Measurements from ENCODE around the gene KCTD6.

GRCh38 chr3:58551636-58552180 is 59.8 kb downstream of the KCTD6 start:
- no peak for TF ChIP-seq RARB (CRISPR knock-in tag; IDR thresholded peaks at IDR 0.05)
- TF ChIP-seq ZC3H10 (CRISPR knock-in tag; IDR thresholded peaks at IDR 0.05) = no peak
- TF ChIP-seq ZFP3 (CRISPR knock-in tag; IDR thresholded peaks at IDR 0.05) = no peak
- TF ChIP-seq ESRRG (CRISPR knock-in tag; IDR thresholded peaks at IDR 0.05) = no peak
- no peak for TF ChIP-seq TOX (CRISPR knock-in tag; IDR thresholded peaks at IDR 0.05; ENCODE audit: borderline replicate concordance)
- no peak for TF ChIP-seq CSDC2 (CRISPR knock-in tag; IDR thresholded peaks at IDR 0.05)
- no peak for TF ChIP-seq POU6F1 (CRISPR knock-in tag; IDR thresholded peaks at IDR 0.05; ENCODE audit: borderline replicate concordance, low read depth)
- TF ChIP-seq, protein P1, sequence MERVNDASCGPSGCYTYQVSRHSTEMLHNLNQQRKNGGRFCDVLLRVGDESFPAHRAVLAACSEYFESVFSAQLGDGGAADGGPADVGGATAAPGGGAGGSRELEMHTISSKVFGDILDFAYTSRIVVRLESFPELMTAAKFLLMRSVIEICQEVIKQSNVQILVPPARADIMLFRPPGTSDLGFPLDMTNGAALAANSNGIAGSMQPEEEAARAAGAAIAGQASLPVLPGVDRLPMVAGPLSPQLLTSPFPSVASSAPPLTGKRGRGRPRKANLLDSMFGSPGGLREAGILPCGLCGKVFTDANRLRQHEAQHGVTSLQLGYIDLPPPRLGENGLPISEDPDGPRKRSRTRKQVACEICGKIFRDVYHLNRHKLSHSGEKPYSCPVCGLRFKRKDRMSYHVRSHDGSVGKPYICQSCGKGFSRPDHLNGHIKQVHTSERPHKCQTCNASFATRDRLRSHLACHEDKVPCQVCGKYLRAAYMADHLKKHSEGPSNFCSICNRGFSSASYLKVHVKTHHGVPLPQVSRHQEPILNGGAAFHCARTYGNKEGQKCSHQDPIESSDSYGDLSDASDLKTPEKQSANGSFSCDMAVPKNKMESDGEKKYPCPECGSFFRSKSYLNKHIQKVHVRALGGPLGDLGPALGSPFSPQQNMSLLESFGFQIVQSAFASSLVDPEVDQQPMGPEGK (CRISPR knock-in tag; IDR thresholded peaks at IDR 0.05; ENCODE audit: borderline replicate concordance) = no peak
- TF ChIP-seq PPARA (CRISPR knock-in tag; IDR thresholded peaks at IDR 0.05; ENCODE audit: borderline replicate concordance) = no peak
- TF ChIP-seq CREB5 (CRISPR knock-in tag; IDR thresholded peaks at IDR 0.05; ENCODE audit: low read depth) = no peak
- no peak for TF ChIP-seq BACH2 (CRISPR knock-in tag; IDR thresholded peaks at IDR 0.05; ENCODE audit: borderline replicate concordance)
